ENCODE results near the gene SLC45A1.

DNA sequence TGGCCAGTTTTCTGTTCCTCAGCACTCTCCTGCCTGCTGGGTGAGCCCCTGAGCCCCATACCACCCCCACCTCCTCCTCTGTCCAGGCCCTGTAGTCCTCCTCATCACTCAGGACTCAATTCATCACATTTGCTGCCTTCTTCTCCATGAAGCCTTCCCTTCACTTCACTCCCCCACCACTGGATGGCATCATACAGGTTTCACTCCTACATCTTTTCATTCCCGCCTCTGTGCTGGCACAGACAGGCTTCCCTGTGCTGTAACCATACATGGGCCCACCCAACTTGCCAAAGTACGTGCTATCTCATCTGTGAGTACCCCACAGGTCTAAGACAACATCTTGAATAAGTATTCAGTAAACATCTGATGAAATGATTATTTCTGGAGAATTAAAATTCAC, 56.9 kb downstream of the SLC45A1 start:
- TF ChIP-seq CTCF (optimal IDR thresholded peaks at IDR 0.05 in 1 of 3, IDR thresholded peaks at IDR 0.05 in 1 of 3, conservative IDR thresholded peaks at IDR 0.05 in 1 of 3; ENCODE audit: extremely low read depth in 1 of 3, insufficient read depth in 2 of 3, low read length in 3 of 3): peak; percentile 68 to 86 (median 75)
- no peak for TF ChIP-seq EZH2 (IDR thresholded peaks at IDR 0.05; ENCODE audit: low read length)
